Measurements from ENCODE around the gene ATL1.
A peak's percentile ranks its signal among the peaks of the same experiment; 100 is the strongest.
"Not testable (repeated sequence)": the region's sequence is repeated elsewhere in the genome, so short reads cannot be mapped to it uniquely, and the experiment has no call there.

ATL1 gene

GRCh38 chr14:50534997-50535396 lies 24.9 kb upstream of the ATL1 start:
- DNase-seq, result no peak

GRCh38 chr14:50538034-50538433 lies 21.9 kb upstream of the ATL1 start:
- DNase-seq, result not testable (repeated sequence)

- DNase-seq, result no peak
Observed at GRCh38 chr14:50539051-50539450, 20.9 kb upstream of the ATL1 start.

GRCh38 chr14:50541159-50541567 lies 18.8 kb upstream of the ATL1 start:
- no peak for DNase-seq

- peak; percentile 38 for DNase-seq
Observed at GRCh38 chr14:50542941-50543418, 17.0 kb upstream of the ATL1 start.

GRCh38 chr14:50544911-50545310 lies 15.0 kb upstream of the ATL1 start:
- no peak for DNase-seq

- no peak for DNase-seq
Observed at GRCh38 chr14:50545618-50546017, 14.3 kb upstream of the ATL1 start.

- no peak for DNase-seq
Observed at GRCh38 chr14:50550294-50550693, 9.7 kb upstream of the ATL1 start.

GRCh38 chr14:50551877-50552276 lies 8.1 kb upstream of the ATL1 start:
- no peak for DNase-seq

- not testable (repeated sequence) for DNase-seq
Observed at GRCh38 chr14:50552796-50553195, 7.1 kb upstream of the ATL1 start.

- DNase-seq, result peak; percentile 93
Observed at GRCh38 chr14:50560931-50561285, 963 bp downstream of the ATL1 start.

GRCh38 chr14:50562841-50563240 lies 2.9 kb downstream of the ATL1 start:
- DNase-seq, result no peak

- no peak for DNase-seq
Observed at GRCh38 chr14:50569714-50570274, 9.8 kb downstream of the ATL1 start.

- DNase-seq, result no peak
Observed at GRCh38 chr14:50573862-50574261, 13.9 kb downstream of the ATL1 start.

GRCh38 chr14:50575769-50576168 lies 15.8 kb downstream of the ATL1 start:
- DNase-seq, result no peak

- DNase-seq, result no peak
Observed at GRCh38 chr14:50577982-50578381, 18.0 kb downstream of the ATL1 start.

- no peak for DNase-seq
Observed at GRCh38 chr14:50578433-50578832, 18.5 kb downstream of the ATL1 start.

- no peak for DNase-seq
Observed at GRCh38 chr14:50590464-50590863, 30.5 kb downstream of the ATL1 start.

- DNase-seq, result no peak
Observed at GRCh38 chr14:50594577-50595316, 34.8 kb downstream of the ATL1 start.

- no peak for DNase-seq
Observed at GRCh38 chr14:50598765-50599164, 38.8 kb downstream of the ATL1 start.

- DNase-seq, result peak; percentile 33
Observed at GRCh38 chr14:50599700-50600444, 39.9 kb downstream of the ATL1 start.

GRCh38 chr14:50600849-50601248 lies 40.9 kb downstream of the ATL1 start:
- no peak for DNase-seq

GRCh38 chr14:50601394-50601793 lies 41.4 kb downstream of the ATL1 start:
- DNase-seq, result no peak

- no peak for DNase-seq
Observed at GRCh38 chr14:50602035-50602434, 42.1 kb downstream of the ATL1 start.
